ENCODE results near the gene ID1.

Gene ID1

DNA sequence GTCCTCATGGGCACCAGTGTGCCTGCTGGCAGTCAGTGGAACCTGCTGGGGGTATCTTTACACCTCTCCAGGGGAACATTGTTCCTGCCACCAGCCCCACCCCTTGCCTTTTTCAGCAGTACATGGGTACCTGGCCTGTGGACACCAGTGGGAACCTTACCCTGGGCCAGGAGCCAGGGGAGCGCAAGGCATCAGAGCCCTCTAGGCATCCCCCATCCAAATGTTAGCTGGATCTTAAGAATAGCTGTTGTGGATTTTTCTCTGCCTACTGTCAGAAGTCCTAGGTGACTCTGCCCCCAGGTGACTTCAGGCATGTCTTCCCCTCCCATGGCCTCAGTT lies 38.8 kb upstream of the ID1 start:
- TF ChIP-seq PPARA (CRISPR knock-in tag; IDR thresholded peaks at IDR 0.05; ENCODE audit: borderline replicate concordance) (no peak), BACH2 (CRISPR knock-in tag; IDR thresholded peaks at IDR 0.05; ENCODE audit: borderline replicate concordance) (no peak), RARB (CRISPR knock-in tag; IDR thresholded peaks at IDR 0.05) (no peak), ZNF70 (CRISPR knock-in tag; IDR thresholded peaks at IDR 0.05) (no peak)
- no peak for ATAC-seq

DNA sequence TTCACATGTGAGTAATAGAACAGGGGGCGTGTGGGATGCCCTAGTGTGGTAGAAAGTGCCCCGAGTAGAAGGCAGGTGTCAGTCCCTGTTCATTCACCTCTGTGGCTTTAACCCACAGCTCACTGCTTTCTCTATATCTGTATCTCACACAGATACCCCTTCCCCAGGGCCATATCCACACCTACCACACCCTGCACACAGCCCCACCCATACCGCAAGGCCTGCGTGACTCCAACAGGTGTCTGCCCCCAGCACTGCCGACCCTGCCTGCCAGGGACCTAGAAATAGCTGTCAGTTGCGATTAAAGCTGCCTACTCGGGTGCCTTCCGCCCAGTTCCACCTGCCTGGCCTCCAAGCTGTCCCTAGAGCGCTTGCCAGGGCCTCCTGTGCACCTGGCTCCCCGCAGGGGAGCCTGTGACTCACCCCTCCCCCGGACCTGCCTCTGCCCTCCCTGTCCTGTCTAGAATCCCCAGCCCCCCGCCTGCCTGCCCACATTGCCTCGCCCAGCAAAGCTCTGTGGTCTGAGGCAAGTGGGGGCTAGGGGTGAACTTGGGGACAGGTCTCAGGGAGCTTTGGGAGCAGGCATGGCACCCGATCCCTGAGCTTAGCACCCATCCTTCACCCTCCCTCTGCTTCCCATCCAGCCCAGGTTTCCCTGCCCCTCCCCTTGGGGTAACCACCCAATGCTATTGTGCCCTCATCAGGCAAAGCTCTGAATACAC lies 38.3 kb upstream of the ID1 start:
- no peak for ATAC-seq
- TF ChIP-seq ZFP3 (CRISPR knock-in tag; IDR thresholded peaks at IDR 0.05): no peak
- no peak for TF ChIP-seq CSDC2 (CRISPR knock-in tag; IDR thresholded peaks at IDR 0.05)
- TF ChIP-seq ESRRG (CRISPR knock-in tag; IDR thresholded peaks at IDR 0.05): no peak
- TF ChIP-seq ZNF565 (CRISPR knock-in tag; conservative IDR thresholded peaks at IDR 0.05; ENCODE audit: low read depth): no peak
- no peak for TF ChIP-seq ZNF8 (CRISPR knock-in tag; IDR thresholded peaks at IDR 0.05)
- TF ChIP-seq, protein P1, sequence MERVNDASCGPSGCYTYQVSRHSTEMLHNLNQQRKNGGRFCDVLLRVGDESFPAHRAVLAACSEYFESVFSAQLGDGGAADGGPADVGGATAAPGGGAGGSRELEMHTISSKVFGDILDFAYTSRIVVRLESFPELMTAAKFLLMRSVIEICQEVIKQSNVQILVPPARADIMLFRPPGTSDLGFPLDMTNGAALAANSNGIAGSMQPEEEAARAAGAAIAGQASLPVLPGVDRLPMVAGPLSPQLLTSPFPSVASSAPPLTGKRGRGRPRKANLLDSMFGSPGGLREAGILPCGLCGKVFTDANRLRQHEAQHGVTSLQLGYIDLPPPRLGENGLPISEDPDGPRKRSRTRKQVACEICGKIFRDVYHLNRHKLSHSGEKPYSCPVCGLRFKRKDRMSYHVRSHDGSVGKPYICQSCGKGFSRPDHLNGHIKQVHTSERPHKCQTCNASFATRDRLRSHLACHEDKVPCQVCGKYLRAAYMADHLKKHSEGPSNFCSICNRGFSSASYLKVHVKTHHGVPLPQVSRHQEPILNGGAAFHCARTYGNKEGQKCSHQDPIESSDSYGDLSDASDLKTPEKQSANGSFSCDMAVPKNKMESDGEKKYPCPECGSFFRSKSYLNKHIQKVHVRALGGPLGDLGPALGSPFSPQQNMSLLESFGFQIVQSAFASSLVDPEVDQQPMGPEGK (CRISPR knock-in tag; IDR thresholded peaks at IDR 0.05; ENCODE audit: borderline replicate concordance): no peak
- TF ChIP-seq GLIS3 (CRISPR knock-in tag; IDR thresholded peaks at IDR 0.05): no peak
- TF ChIP-seq ISL1 (CRISPR knock-in tag; IDR thresholded peaks at IDR 0.05): no peak
- no peak for TF ChIP-seq TCF4 (CRISPR knock-in tag; IDR thresholded peaks at IDR 0.05; ENCODE audit: borderline replicate concordance)
- TF ChIP-seq, protein P2, sequence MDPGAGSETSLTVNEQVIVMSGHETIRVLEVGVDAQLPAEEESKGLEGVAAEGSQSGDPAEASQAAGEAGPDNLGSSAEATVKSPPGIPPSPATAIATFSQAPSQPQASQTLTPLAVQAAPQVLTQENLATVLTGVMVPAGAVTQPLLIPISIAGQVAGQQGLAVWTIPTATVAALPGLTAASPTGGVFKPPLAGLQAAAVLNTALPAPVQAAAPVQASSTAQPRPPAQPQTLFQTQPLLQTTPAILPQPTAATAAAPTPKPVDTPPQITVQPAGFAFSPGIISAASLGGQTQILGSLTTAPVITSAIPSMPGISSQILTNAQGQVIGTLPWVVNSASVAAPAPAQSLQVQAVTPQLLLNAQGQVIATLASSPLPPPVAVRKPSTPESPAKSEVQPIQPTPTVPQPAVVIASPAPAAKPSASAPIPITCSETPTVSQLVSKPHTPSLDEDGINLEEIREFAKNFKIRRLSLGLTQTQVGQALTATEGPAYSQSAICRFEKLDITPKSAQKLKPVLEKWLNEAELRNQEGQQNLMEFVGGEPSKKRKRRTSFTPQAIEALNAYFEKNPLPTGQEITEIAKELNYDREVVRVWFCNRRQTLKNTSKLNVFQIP (CRISPR knock-in tag; IDR thresholded peaks at IDR 0.05; ENCODE audit: borderline replicate concordance, low read depth): no peak
- TF ChIP-seq BACH2 (CRISPR knock-in tag; IDR thresholded peaks at IDR 0.05; ENCODE audit: borderline replicate concordance): no peak
- no peak for TF ChIP-seq ARNTL (CRISPR knock-in tag; IDR thresholded peaks at IDR 0.05; ENCODE audit: borderline replicate concordance, low read depth)
- TF ChIP-seq, protein P3, sequence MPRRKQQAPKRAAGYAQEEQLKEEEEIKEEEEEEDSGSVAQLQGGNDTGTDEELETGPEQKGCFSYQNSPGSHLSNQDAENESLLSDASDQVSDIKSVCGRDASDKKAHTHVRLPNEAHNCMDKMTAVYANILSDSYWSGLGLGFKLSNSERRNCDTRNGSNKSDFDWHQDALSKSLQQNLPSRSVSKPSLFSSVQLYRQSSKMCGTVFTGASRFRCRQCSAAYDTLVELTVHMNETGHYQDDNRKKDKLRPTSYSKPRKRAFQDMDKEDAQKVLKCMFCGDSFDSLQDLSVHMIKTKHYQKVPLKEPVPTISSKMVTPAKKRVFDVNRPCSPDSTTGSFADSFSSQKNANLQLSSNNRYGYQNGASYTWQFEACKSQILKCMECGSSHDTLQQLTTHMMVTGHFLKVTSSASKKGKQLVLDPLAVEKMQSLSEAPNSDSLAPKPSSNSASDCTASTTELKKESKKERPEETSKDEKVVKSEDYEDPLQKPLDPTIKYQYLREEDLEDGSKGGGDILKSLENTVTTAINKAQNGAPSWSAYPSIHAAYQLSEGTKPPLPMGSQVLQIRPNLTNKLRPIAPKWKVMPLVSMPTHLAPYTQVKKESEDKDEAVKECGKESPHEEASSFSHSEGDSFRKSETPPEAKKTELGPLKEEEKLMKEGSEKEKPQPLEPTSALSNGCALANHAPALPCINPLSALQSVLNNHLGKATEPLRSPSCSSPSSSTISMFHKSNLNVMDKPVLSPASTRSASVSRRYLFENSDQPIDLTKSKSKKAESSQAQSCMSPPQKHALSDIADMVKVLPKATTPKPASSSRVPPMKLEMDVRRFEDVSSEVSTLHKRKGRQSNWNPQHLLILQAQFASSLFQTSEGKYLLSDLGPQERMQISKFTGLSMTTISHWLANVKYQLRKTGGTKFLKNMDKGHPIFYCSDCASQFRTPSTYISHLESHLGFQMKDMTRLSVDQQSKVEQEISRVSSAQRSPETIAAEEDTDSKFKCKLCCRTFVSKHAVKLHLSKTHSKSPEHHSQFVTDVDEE (CRISPR knock-in tag; IDR thresholded peaks at IDR 0.05): no peak
- no peak for TF ChIP-seq ZNF70 (CRISPR knock-in tag; IDR thresholded peaks at IDR 0.05)
- no peak for TF ChIP-seq ZC3H10 (CRISPR knock-in tag; IDR thresholded peaks at IDR 0.05)
- no peak for TF ChIP-seq SNAI2 (CRISPR knock-in tag; IDR thresholded peaks at IDR 0.05)
- TF ChIP-seq OSR1 (CRISPR knock-in tag; IDR thresholded peaks at IDR 0.05): no peak

DNA sequence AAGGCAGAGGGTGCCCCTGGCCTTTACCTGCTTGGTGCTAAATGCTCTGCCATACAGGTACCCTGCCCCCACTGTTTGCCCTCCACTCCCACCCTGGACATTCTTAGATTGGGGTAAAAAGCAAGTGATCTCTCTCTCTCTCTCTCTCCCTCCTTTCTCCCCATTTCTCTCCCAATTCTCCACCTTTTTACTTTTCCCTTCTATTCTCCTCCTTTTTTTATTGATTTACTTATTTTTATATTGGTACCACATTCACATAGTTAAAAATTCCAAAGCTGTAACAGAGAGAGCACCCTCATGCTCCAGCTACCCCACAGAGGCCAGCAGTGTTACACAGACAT lies 37.7 kb upstream of the ID1 start:
- no peak for TF ChIP-seq ESRRG (CRISPR knock-in tag; IDR thresholded peaks at IDR 0.05)
- TF ChIP-seq GLIS3 (CRISPR knock-in tag; IDR thresholded peaks at IDR 0.05): no peak
- TF ChIP-seq, protein P3 (CRISPR knock-in tag; IDR thresholded peaks at IDR 0.05): no peak
- TF ChIP-seq OSR1 (CRISPR knock-in tag; IDR thresholded peaks at IDR 0.05): no peak
- no peak for TF ChIP-seq ISL1 (CRISPR knock-in tag; IDR thresholded peaks at IDR 0.05)
- no peak for TF ChIP-seq ZFP3 (CRISPR knock-in tag; IDR thresholded peaks at IDR 0.05)
- TF ChIP-seq SNAI2 (CRISPR knock-in tag; IDR thresholded peaks at IDR 0.05): no peak
- TF ChIP-seq ZC3H10 (CRISPR knock-in tag; IDR thresholded peaks at IDR 0.05): no peak
- TF ChIP-seq ZNF8 (CRISPR knock-in tag; IDR thresholded peaks at IDR 0.05): no peak
- no peak for TF ChIP-seq ZNF565 (CRISPR knock-in tag; conservative IDR thresholded peaks at IDR 0.05; ENCODE audit: low read depth)
- TF ChIP-seq, protein P1 (CRISPR knock-in tag; IDR thresholded peaks at IDR 0.05; ENCODE audit: borderline replicate concordance): no peak
- TF ChIP-seq CSDC2 (CRISPR knock-in tag; IDR thresholded peaks at IDR 0.05): no peak
- no peak for TF ChIP-seq ARNTL (CRISPR knock-in tag; IDR thresholded peaks at IDR 0.05; ENCODE audit: borderline replicate concordance, low read depth)
- TF ChIP-seq ZNF70 (CRISPR knock-in tag; IDR thresholded peaks at IDR 0.05): no peak
- TF ChIP-seq PPARA (CRISPR knock-in tag; IDR thresholded peaks at IDR 0.05; ENCODE audit: borderline replicate concordance): no peak
- no peak for TF ChIP-seq TOX (CRISPR knock-in tag; IDR thresholded peaks at IDR 0.05; ENCODE audit: borderline replicate concordance)
- TF ChIP-seq, protein P4, sequence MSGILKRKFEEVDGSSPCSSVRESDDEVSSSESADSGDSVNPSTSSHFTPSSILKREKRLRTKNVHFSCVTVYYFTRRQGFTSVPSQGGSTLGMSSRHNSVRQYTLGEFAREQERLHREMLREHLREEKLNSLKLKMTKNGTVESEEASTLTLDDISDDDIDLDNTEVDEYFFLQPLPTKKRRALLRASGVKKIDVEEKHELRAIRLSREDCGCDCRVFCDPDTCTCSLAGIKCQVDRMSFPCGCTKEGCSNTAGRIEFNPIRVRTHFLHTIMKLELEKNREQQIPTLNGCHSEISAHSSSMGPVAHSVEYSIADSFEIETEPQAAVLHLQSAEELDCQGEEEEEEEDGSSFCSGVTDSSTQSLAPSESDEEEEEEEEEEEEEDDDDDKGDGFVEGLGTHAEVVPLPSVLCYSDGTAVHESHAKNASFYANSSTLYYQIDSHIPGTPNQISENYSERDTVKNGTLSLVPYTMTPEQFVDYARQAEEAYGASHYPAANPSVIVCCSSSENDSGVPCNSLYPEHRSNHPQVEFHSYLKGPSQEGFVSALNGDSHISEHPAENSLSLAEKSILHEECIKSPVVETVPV (CRISPR knock-in tag; IDR thresholded peaks at IDR 0.05): no peak
- TF ChIP-seq, protein P2 (CRISPR knock-in tag; IDR thresholded peaks at IDR 0.05; ENCODE audit: borderline replicate concordance, low read depth): no peak
- ATAC-seq: no peak
